GM23248 (cell line): ENCODE data around the gene MANF. TPM values are rescaled to one million over a fixed set of nuclear protein-coding genes. Genes with fewer than 3 reads are reported as not detected.

Source experiments
- DNase-seq: peaks from one replicate; pipeline ENCODE4 v3.0.0-alpha.2; 2015
- H2AFZ ChIP-seq: fragments of 200-600 bp; sonication (generic); 2 replicates; pipeline ENCODE4 v1.6.1; 2016; ENCODE audit warnings: antibody characterized with exemption
- H3F3A ChIP-seq: fragments of 200-600 bp; sonication (generic); 2 replicates; pipeline ENCODE4 v1.6.1; 2016; ENCODE audit warnings: mild to moderate bottlenecking, antibody characterized with exemption, mixed run types; ENCODE audit not compliant: insufficient read depth
- H3K27ac ChIP-seq: fragments of 200-600 bp; sonication (generic); 2 replicates; pipeline ENCODE4 v1.5.1; 2016; ENCODE audit warnings: mild to moderate bottlenecking
- H3K27me3 ChIP-seq: fragments of 200-600 bp; sonication (generic); replicated peaks from 2 replicates; pipeline ENCODE4 v1.6.1; 2016; ENCODE audit warnings: mild to moderate bottlenecking; ENCODE audit not compliant: insufficient read depth
- H3K36me3 ChIP-seq: fragments of 200-600 bp; sonication (generic); 2 replicates; pipeline ENCODE4 v1.6.1; 2016; ENCODE audit warnings: low read depth, mild to moderate bottlenecking
- H3K4me1 ChIP-seq: fragments of 200-600 bp; sonication (generic); 2 replicates; pipeline ENCODE4 v1.6.1; 2016; ENCODE audit warnings: mild to moderate bottlenecking; ENCODE audit not compliant: insufficient read depth
- H3K4me2 ChIP-seq: fragments of 200-600 bp; sonication (generic); one replicate; pipeline ENCODE4 v1.6.1; 2016; ENCODE audit warnings: mild to moderate bottlenecking; ENCODE audit not compliant: unreplicated experiment
- H3K4me3 ChIP-seq: fragments of 200-600 bp; sonication (generic); 2 replicates; pipeline ENCODE4 v1.5.1; 2016; ENCODE audit warnings: mild to moderate bottlenecking
- H3K79me2 ChIP-seq: fragments of 200-600 bp; sonication (generic); 2 replicates; pipeline ENCODE4 v1.6.1; 2016; ENCODE audit warnings: mild to moderate bottlenecking; ENCODE audit not compliant: insufficient read depth
- H3K9ac ChIP-seq: fragments of 200-600 bp; sonication (generic); 2 replicates; pipeline ENCODE4 v1.6.1; 2016; ENCODE audit warnings: mild to moderate bottlenecking
- H3K9me2 ChIP-seq: fragments of 200-600 bp; sonication (generic); 2 replicates; pipeline ENCODE4 v1.6.1; 2016; ENCODE audit warnings: mixed run types, mild to moderate bottlenecking, moderate library complexity; ENCODE audit not compliant: insufficient read depth
- H3K9me3 ChIP-seq: fragments of 200-600 bp; sonication (generic); one replicate; pipeline ENCODE4 v1.6.1; 2017; ENCODE audit warnings: low read depth
- H4K20me1 ChIP-seq: fragments of 200-600 bp; sonication (generic); 2 replicates; pipeline ENCODE4 v1.6.0; 2016; ENCODE audit not compliant: insufficient read depth
- EZH2 ChIP-seq: fragments of 200-600 bp; sonication (generic); IDR thresholded peaks from 2 replicates; pipeline ENCODE4 v1.6.1; 2018; ENCODE audit warnings: antibody characterized with exemption, mild to moderate bottlenecking; ENCODE audit not compliant: insufficient read depth, poor library complexity, severe bottlenecking
- EZH2phosphoT487 ChIP-seq: fragments of 200-600 bp; sonication (generic); IDR thresholded peaks from 2 replicates; pipeline ENCODE4 v1.6.1; 2018; ENCODE audit warnings: antibody characterized with exemption, moderate library complexity, mild to moderate bottlenecking, low read depth; ENCODE audit not compliant: insufficient read depth
- WGBS, 2 experiments: methylation state at CpG; one replicate each; pipeline ENCODE4 v1.1.6; 2015 to 2017; ENCODE audit warnings: low lambda C conversion rate in 2 of 2, low coverage in 1 of 2; ENCODE audit errors: missing lambda C conversion rate in 2 of 2; 5-methylcytosine and 5-hydroxymethylcytosine counted together
- in situ Hi-C: fragments of 300-500 bp; cut with MboI; formaldehyde crosslinking; loops from 2 replicates; pipeline ENCODE4 v1.15.0; 2020
- polyA plus RNA-seq: library from polyadenylated mRNA; unstranded; fragments of >200 nt; fragmentation: Nextera tagmentation; extraction: Ambion mirVana; gene quantifications from 2 replicates; pipeline ENCODE4 v1.2.1, GENCODE V29; 2016
- total RNA-seq: library from RNA; depleted of rRNA; stranded (reverse); fragments of >200 nt; shearing (Covaris generic); gene quantifications from 2 replicates; pipeline ENCODE4 v1.2.3, GENCODE V29; 2014

The MANF gene
- total and polyA plus RNA-seq, 2 experiments from 2014 or later, result 31.1 to 61.2 TPM

DNA sequence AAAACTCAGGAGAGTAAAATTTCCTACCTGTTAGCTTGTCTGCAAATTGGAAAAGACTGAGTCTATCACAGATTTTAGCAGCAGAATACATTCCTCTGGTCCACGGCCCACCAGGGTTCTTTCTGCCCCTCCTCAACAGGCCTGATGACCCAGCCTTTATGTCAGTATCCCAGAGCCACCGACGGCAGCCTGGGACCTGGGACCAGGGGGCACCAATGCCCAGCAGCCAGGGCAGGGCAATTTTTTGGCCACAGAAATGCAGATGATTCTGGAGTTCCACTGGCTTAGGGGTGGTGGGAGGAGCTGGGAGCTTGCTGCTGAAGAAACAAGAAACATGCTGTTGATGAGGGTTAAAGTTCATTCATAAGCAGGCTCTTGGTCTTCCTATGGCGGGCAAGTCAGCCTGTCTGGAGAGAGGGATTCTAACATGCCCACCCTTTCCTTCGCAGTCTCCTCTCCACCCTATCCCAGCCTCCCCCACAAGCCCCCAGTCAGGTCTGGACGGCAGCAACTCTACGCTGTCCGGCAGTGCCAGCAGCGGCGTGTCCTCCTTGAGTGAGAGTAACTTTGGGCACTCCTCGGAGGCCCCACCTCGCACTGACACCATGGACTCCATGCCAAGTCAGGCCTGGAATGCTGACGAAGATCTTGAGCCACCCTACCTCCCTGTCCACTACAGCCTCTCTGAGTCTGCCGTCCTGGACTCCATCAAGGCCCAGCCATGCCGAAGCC lies 4.3 kb upstream of the MANF start:
- 53 to 58% methylated on average over 15 of the region's 15 CpGs for WGBS, 2 experiments
- no peak overlapping the region for H3K4me2 ChIP-seq
- no peak overlapping the region for H3K9ac ChIP-seq
- H3K9me3 ChIP-seq, result no peaks in the 10 kb centered on the region
- no peak overlapping the region for H2AFZ ChIP-seq
- no peaks in the 10 kb centered on the region for H3K9me2 ChIP-seq
- in situ Hi-C loops, result no loop called here
- TF ChIP-seq EZH2phosphoT487, result no peak
- TF ChIP-seq EZH2, result no peak
- H3K27ac ChIP-seq, result no peak overlapping the region
- H4K20me1 ChIP-seq, result no peaks in the 10 kb centered on the region
- no peaks in the 10 kb centered on the region; the same call in 1 of the 2 replicates for H3K4me1 ChIP-seq
- H3K27me3 ChIP-seq, result no peaks in the 10 kb centered on the region
- no peak overlapping the region for H3K4me3 ChIP-seq
- DNase-seq, result no peak
- H3K79me2 ChIP-seq, result peaks cover 24% of the 10 kb centered on the region
- H3F3A ChIP-seq, result no peaks in the 10 kb centered on the region
- H3K36me3 ChIP-seq, result no peaks in the 10 kb centered on the region

DNA sequence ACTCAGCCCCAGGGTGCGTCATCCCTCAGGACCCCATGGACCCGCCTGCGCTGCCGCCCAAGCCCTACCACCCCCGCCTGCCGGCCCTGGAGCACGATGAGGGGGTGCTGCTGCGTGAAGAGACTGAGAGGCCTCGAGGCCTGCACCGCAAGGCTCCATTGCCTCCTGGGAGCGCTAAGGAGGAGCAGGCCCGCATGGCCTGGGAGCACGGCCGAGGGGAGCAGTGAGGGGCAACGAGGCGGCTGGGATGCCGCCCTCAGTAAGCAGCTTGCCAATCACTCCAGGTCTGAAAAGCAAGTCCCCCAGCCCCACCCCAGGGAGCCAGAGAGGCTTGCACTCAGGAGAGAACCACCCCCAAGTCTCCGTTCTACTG lies 3.8 kb upstream of the MANF start:
- no peaks in the 10 kb centered on the region for H3K27me3 ChIP-seq
- H4K20me1 ChIP-seq, result no peaks in the 10 kb centered on the region
- H3K4me3 ChIP-seq, result no peak overlapping the region
- DNase-seq, result no peak
- H3K9me2 ChIP-seq, result no peaks in the 10 kb centered on the region
- no peak overlapping the region for H2AFZ ChIP-seq
- H3K9ac ChIP-seq, result no peak overlapping the region
- no peaks in the 10 kb centered on the region for H3K36me3 ChIP-seq
- TF ChIP-seq EZH2 (no peak), EZH2phosphoT487 (no peak)
- H3K27ac ChIP-seq, result no peak overlapping the region
- peaks cover 2% of the 10 kb centered on the region; the same call in 1 of the 2 replicates for H3F3A ChIP-seq
- no peak overlapping the region for H3K4me2 ChIP-seq
- in situ Hi-C loops, result no loop called here
- H3K4me1 ChIP-seq, result peaks cover 3% of the 10 kb centered on the region
- 90 to 92% methylated on average over 18 of the region's 18 CpGs for WGBS, 2 experiments
- no peaks in the 10 kb centered on the region for H3K9me3 ChIP-seq
- H3K79me2 ChIP-seq, result peaks cover 29% of the 10 kb centered on the region

DNA sequence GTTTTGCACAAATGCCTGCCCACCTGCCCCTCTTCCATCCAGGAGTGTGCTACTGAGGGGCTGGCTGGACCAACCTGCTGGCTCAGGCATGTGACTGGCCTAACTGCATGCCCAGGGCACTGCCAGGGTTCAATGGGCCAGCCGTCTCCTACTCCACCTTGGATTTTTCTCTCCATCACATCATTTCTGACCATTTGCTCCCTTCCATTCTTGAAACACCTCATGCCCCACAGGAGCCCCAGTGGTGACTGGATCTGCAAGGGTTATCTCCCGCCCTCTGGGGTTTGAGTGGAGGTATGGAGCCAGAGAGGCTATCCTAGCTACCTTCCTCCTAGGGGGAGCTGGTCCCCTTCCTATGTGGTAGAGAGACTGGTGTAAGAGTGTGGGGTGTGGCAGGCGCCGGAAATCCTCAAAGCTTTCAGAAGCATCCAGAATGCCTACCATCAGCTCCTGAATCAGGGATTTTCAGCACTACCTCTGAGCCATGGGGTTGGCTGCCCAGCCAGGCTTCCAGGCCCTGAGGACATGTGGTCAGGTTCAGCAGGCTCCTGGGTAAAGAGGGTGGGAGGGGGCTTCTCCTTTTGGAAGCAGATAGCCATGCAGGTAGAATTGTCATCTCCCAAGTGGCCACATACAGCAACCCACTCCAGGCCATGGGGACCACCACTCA lies 2.9 kb upstream of the MANF start:
- no peaks in the 10 kb centered on the region for H3K9me2 ChIP-seq
- peaks cover 10% of the 10 kb centered on the region for H3K4me1 ChIP-seq
- in situ Hi-C loops, result no loop called here
- no peaks in the 10 kb centered on the region for H3K9me3 ChIP-seq
- TF ChIP-seq EZH2phosphoT487, result no peak
- TF ChIP-seq EZH2, result no peak
- H3K36me3 ChIP-seq, result no peaks in the 10 kb centered on the region
- peaks cover 10% of the 10 kb centered on the region; the same call in 1 of the 2 replicates for H3F3A ChIP-seq
- H3K27me3 ChIP-seq, result no peaks in the 10 kb centered on the region
- H3K4me2 ChIP-seq, result no peak overlapping the region
- no peak overlapping the region for H3K4me3 ChIP-seq
- peaks cover 38% of the 10 kb centered on the region for H3K79me2 ChIP-seq
- no peak overlapping the region for H3K9ac ChIP-seq
- no peaks in the 10 kb centered on the region for H4K20me1 ChIP-seq
- 95 to 97% methylated on average over 4 of the region's 4 CpGs for WGBS, 2 experiments
- H3K27ac ChIP-seq, result no peak overlapping the region
- H2AFZ ChIP-seq, result no peak overlapping the region
- no peak for DNase-seq

DNA sequence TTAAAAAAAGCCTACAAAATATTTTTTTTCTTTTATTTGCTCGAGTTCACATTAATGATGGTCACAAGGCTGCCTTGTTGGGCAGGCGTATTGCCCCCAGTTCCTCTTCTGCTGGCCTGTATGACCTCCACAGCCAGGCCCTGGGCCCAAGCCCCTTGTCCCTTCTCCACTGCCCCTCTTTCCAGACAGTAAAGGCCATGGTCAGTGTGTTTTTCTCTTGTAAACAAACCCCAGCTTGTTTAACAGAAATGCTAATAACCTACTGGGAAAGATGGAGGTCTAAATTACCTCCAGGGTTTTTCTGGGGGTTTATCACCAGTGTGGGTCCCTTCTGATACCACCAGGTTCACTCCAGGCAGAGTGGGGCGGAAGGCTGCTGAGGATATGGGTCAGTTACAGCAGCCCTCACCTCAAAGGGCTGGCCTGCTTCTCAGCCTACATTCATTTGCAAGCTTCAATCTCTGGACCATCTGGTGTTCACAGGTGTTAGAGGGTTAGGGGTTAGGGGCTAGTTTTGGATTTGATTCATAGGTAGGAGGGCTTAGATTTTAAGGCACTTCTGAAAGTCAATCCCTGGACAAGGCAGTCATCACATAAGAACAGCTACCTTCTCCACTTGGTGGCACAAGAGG lies 2.0 kb upstream of the MANF start:
- Histone ChIP-seq H3K9me3 (no peaks in the 10 kb centered on the region), H3K9me2 (no peaks in the 10 kb centered on the region), H3K27ac (no peak overlapping the region), H3F3A (peaks cover 10% of the 10 kb centered on the region), H4K20me1 (no peaks in the 10 kb centered on the region), H3K27me3 (no peaks in the 10 kb centered on the region), H3K79me2 (peaks cover 47% of the 10 kb centered on the region), H3K4me3 (peak overlapping the region; percentile 98), H3K4me1 (peaks cover 16% of the 10 kb centered on the region), H2AFZ (no peak overlapping the region), H3K36me3 (no peaks in the 10 kb centered on the region; the same call in 1 of the 2 replicates), H3K9ac (peak overlapping the region; percentile 98; the same call in 1 of the 2 replicates), H3K4me2 (peak overlapping the region; percentile 89)
- no peak for DNase-seq
- in situ Hi-C loops, result no loop called here
- WGBS, 2 experiments, result 99 to 100% methylated on average over 3 of the region's 3 CpGs
- TF ChIP-seq EZH2 (no peak), EZH2phosphoT487 (no peak)
